OCI-LY3 (cell line): ENCODE results near the gene IL1RAPL1.

Experiments used
- CTCF ChIP-seq: fragments of 200-600, 300-600 bp; sonication (generic); IDR thresholded peaks from 2 replicates; pipeline ENCODE4 v1.5.1; 2014; ENCODE audit warnings: antibody characterized with exemption, low read length, low read depth
- EZH2phosphoT487 ChIP-seq: fragments of 200-600 bp; shearing (Covaris generic); IDR thresholded peaks from 2 replicates; pipeline ENCODE4 v1.6.1; 2018; ENCODE audit warnings: antibody characterized with exemption, mixed run types, low read depth

GRCh38 chrX:28997706-28998463, 410.6 kb downstream of the IL1RAPL1 start:
- TF ChIP-seq CTCF (no peak), EZH2phosphoT487 (no peak)
